ENCODE results near the gene DAAM2.

The DAAM2 gene

GRCh38 chr6:39945626-39946025, 153.4 kb downstream of the DAAM2 start:
- FAIRE-seq, result no peak
- no peak for DNase-seq (ENCODE audit: insufficient read length, low spot score)

GRCh38 chr6:39947611-39948068, 155.5 kb downstream of the DAAM2 start:
- no peak for DNase-seq (ENCODE audit: insufficient read length, low spot score)
- no peak for FAIRE-seq

DNA sequence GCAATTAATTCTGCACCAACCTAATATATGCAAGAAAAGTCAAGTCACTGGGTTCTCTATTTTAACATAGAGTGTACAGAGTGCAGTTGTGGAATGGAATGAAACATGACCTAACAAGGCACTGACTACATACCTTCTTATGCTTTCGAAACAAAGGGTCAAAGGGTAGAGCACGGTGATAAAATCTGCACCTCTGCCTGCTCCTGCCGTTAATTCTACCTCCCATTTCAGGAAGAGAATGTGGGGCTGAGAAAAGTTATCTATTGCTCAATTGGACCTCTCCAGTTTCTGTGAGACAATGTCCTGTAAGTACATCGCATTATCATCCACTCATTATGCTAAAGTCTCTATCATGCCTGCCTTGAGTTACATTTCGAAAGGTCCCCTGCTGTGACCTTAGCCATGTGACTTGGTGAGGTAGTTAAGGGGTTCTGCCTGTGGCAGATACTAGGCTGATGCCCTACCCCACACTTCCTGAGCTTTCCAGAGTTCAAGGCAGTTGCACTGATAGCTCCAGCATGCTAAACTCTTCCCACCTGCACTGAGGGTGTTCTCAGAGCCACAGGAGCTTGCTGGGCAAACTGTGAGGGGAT, 156.1 kb downstream of the DAAM2 start:
- DNase-seq (ENCODE audit: insufficient read length, low spot score) (no peak), FAIRE-seq (no peak)

GRCh38 chr6:39950125-39950720, 158.0 kb downstream of the DAAM2 start:
- DNase-seq (ENCODE audit: insufficient read length, low spot score), result no peak
- no peak for FAIRE-seq

GRCh38 chr6:39951191-39951590, 159.0 kb downstream of the DAAM2 start:
- FAIRE-seq (no peak), DNase-seq (ENCODE audit: insufficient read length, low spot score) (no peak)

GRCh38 chr6:39951716-39952115, 159.5 kb downstream of the DAAM2 start:
- no peak for FAIRE-seq
- DNase-seq (ENCODE audit: insufficient read length, low spot score), result no peak

DNA sequence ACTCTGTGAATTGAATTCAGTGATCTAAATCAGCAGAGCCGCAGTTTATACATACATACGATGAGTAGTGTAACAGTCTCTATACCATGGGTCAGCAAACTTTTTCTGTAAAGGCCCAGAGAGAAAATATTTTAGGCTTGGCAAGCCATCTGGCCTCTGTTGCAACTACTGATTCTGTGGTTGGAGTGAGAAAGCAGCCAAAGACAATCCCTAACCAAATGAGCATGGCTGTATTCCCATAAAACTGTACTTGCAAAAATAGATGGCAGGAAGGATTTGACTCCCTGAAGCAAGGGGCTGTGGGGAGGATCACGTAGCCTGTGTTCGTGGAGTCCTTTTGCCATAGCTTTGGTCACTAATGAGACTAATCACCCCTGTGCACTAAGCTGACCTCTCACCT, 160.0 kb downstream of the DAAM2 start:
- no peak for FAIRE-seq
- DNase-seq (ENCODE audit: insufficient read length, low spot score), result no peak

- FAIRE-seq (no peak), DNase-seq (ENCODE audit: insufficient read length, low spot score) (no peak)
Observed at GRCh38 chr6:39953076-39953618, 161.0 kb downstream of the DAAM2 start.
